ENCODE data around the gene GALNT12. TPM values are rescaled to one million over a fixed set of nuclear protein-coding genes. Genes with fewer than 3 reads are reported as not detected.

The GALNT12 gene
- total RNA-seq, 1 donor from 2014 or later = 4.6 TPM

- Mint-ChIP-seq H3K9me3 (no peaks in the 10 kb centered on the region), H3K36me3 (ENCODE audit: low read depth) (no peaks in the 10 kb centered on the region), H3K27ac (ENCODE audit: unreplicated experiment) (no peak overlapping the region), H3K27me3 (ENCODE audit: low read depth) (no peaks in the 10 kb centered on the region), H3K4me3 (no peak overlapping the region), H3K4me1 (peaks cover 27% of the 10 kb centered on the region)
- no peak for DNase-seq (ENCODE audit: low read depth, low spot score)
- TF ChIP-seq CTCF (conservative IDR thresholded peaks at IDR 0.05) = no peak
Observed at GRCh38 chr9:98790134-98790841, 17.2 kb upstream of the GALNT12 start.

- DNase-seq (ENCODE audit: low read depth, low spot score) = peak; percentile 76
- no peaks in the 10 kb centered on the region for H3K9me3 Mint-ChIP-seq
- no peak overlapping the region for H3K27ac Mint-ChIP-seq (ENCODE audit: unreplicated experiment)
- H3K36me3 Mint-ChIP-seq (ENCODE audit: low read depth) = no peaks in the 10 kb centered on the region
- peak overlapping the region; percentile 36 for H3K4me3 Mint-ChIP-seq
- TF ChIP-seq CTCF (conservative IDR thresholded peaks at IDR 0.05) = peak; percentile 99
- H3K4me1 Mint-ChIP-seq = peaks cover 32% of the 10 kb centered on the region
- no peaks in the 10 kb centered on the region for H3K27me3 Mint-ChIP-seq (ENCODE audit: low read depth)
Observed at GRCh38 chr9:98790842-98791607, 16.4 kb upstream of the GALNT12 start.

GRCh38 chr9:98791608-98792490 is 15.6 kb upstream of the GALNT12 start:
- H3K27ac Mint-ChIP-seq (ENCODE audit: unreplicated experiment) = no peak overlapping the region
- no peaks in the 10 kb centered on the region for H3K9me3 Mint-ChIP-seq
- TF ChIP-seq CTCF (conservative IDR thresholded peaks at IDR 0.05) = no peak
- peak overlapping the region; percentile 33 for H3K4me3 Mint-ChIP-seq
- no peaks in the 10 kb centered on the region for H3K27me3 Mint-ChIP-seq (ENCODE audit: low read depth)
- H3K36me3 Mint-ChIP-seq (ENCODE audit: low read depth) = no peaks in the 10 kb centered on the region
- no peak for DNase-seq (ENCODE audit: low read depth, low spot score)
- peaks cover 33% of the 10 kb centered on the region for H3K4me1 Mint-ChIP-seq

GRCh38 chr9:98793031-98793430 is 14.4 kb upstream of the GALNT12 start:
- peaks cover under 1% of the 10 kb centered on the region for H3K36me3 Mint-ChIP-seq (ENCODE audit: low read depth)
- no peak for TF ChIP-seq CTCF (conservative IDR thresholded peaks at IDR 0.05)
- no peak for DNase-seq (ENCODE audit: low read depth, low spot score)
- peaks cover 38% of the 10 kb centered on the region for H3K4me1 Mint-ChIP-seq
- H3K27me3 Mint-ChIP-seq (ENCODE audit: low read depth) = no peaks in the 10 kb centered on the region
- H3K9me3 Mint-ChIP-seq = peaks cover 3% of the 10 kb centered on the region
- H3K4me3 Mint-ChIP-seq = no peak overlapping the region
- H3K27ac Mint-ChIP-seq (ENCODE audit: unreplicated experiment) = no peak overlapping the region

GRCh38 chr9:98794802-98795201 is 12.7 kb upstream of the GALNT12 start:
- peaks cover 4% of the 10 kb centered on the region for H3K27me3 Mint-ChIP-seq (ENCODE audit: low read depth)
- H3K4me1 Mint-ChIP-seq = peaks cover 38% of the 10 kb centered on the region
- no peak for TF ChIP-seq CTCF (conservative IDR thresholded peaks at IDR 0.05)
- H3K36me3 Mint-ChIP-seq (ENCODE audit: low read depth) = peaks cover 3% of the 10 kb centered on the region
- no peak overlapping the region for H3K27ac Mint-ChIP-seq (ENCODE audit: unreplicated experiment)
- DNase-seq (ENCODE audit: low read depth, low spot score) = no peak
- peaks cover 10% of the 10 kb centered on the region for H3K9me3 Mint-ChIP-seq
- peak overlapping the region; percentile 87 for H3K4me3 Mint-ChIP-seq

All from neural crest cell (in vitro differentiated cells).